ENCODE data around the gene CIAO1. TPM values are rescaled to one million over a fixed set of nuclear protein-coding genes. Genes with fewer than 3 reads are reported as not detected.

The CIAO1 gene
- total RNA-seq, 1 experiment from 2014 or later = 79.7 TPM

- Histone ChIP-seq H3K4me1 (ENCODE audit: insufficient read depth, low read length, poor library complexity, severe bottlenecking) (no peaks in the 10 kb centered on the region), H3K4me3 (ENCODE audit: low read depth, low read length, poor library complexity, severe bottlenecking) (no peak overlapping the region), H3K36me3 (ENCODE audit: insufficient read depth, low read length, poor library complexity, severe bottlenecking) (peaks cover 11% of the 10 kb centered on the region), H3K27me3 (replicated peaks; ENCODE audit: insufficient read depth, low read depth, low read length, poor library complexity) (no peaks in the 10 kb centered on the region), H3K9me3 (ENCODE audit: low read depth, low read length, poor library complexity, severe bottlenecking) (no peaks in the 10 kb centered on the region), H3K27ac (ENCODE audit: low read depth, low read length, poor library complexity, severe bottlenecking) (no peak overlapping the region)
- POLR2A ChIA-PET (ENCODE audit: low non-redundant PET) = no interaction called here
- intact Hi-C loops (cut with micrococcal nuclease; ENCODE audit: unreplicated experiment) = no loop called here
- no TSS peak for BruUV-seq (replicated peaks)
- CTCF ChIA-PET = no interaction called here
- DNase-seq (ENCODE audit: low spot score) = no peak
- TF ChIP-seq EZH2 (IDR thresholded peaks at IDR 0.05; ENCODE audit: borderline replicate concordance, low read depth, low read length, poor library complexity, severe bottlenecking) (no peak), CTCF (conservative IDR thresholded peaks at IDR 0.05; ENCODE audit: low read depth, low read length) (no peak)
These were observed 13.5 kb upstream of the CIAO1 start for GRCh38 chr2:96252526-96252925.

- TF ChIP-seq EZH2 (IDR thresholded peaks at IDR 0.05; ENCODE audit: borderline replicate concordance, low read depth, low read length, poor library complexity, severe bottlenecking) (no peak), CTCF (conservative IDR thresholded peaks at IDR 0.05; ENCODE audit: low read depth, low read length) (no peak)
- peaks cover 11% of the 10 kb centered on the region for H3K36me3 ChIP-seq (ENCODE audit: insufficient read depth, low read length, poor library complexity, severe bottlenecking)
- no peak overlapping the region for H3K27ac ChIP-seq (ENCODE audit: low read depth, low read length, poor library complexity, severe bottlenecking)
- intact Hi-C loops (cut with micrococcal nuclease; ENCODE audit: unreplicated experiment) = no loop called here
- no peak for DNase-seq (ENCODE audit: low spot score)
- ChIA-PET POLR2A (ENCODE audit: low non-redundant PET) (no interaction called here), CTCF (no interaction called here)
- no peaks in the 10 kb centered on the region for H3K9me3 ChIP-seq (ENCODE audit: low read depth, low read length, poor library complexity, severe bottlenecking)
- H3K4me3 ChIP-seq (ENCODE audit: low read depth, low read length, poor library complexity, severe bottlenecking) = no peak overlapping the region
- no TSS peak for BruUV-seq (replicated peaks)
- H3K4me1 ChIP-seq (ENCODE audit: insufficient read depth, low read length, poor library complexity, severe bottlenecking) = no peaks in the 10 kb centered on the region
- no peaks in the 10 kb centered on the region for H3K27me3 ChIP-seq (replicated peaks; ENCODE audit: insufficient read depth, low read depth, low read length, poor library complexity)
These were observed 13.0 kb upstream of the CIAO1 start for GRCh38 chr2:96253006-96253405.

- POLR2A ChIA-PET (ENCODE audit: low non-redundant PET) = no interaction called here
- no peaks in the 10 kb centered on the region for H3K9me3 ChIP-seq (ENCODE audit: low read depth, low read length, poor library complexity, severe bottlenecking)
- TF ChIP-seq EZH2 (IDR thresholded peaks at IDR 0.05; ENCODE audit: borderline replicate concordance, low read depth, low read length, poor library complexity, severe bottlenecking) (no peak), CTCF (conservative IDR thresholded peaks at IDR 0.05; ENCODE audit: low read depth, low read length) (no peak)
These were observed 11.5 kb upstream of the CIAO1 start for GRCh38 chr2:96254571-96254970.

More at GRCh38 chr2:96254571-96254970, 11.5 kb upstream of the CIAO1 start:
- BruUV-seq (replicated peaks) = no TSS peak
- no peak overlapping the region for H3K4me3 ChIP-seq (ENCODE audit: low read depth, low read length, poor library complexity, severe bottlenecking)
- H3K4me1 ChIP-seq (ENCODE audit: insufficient read depth, low read length, poor library complexity, severe bottlenecking) = no peaks in the 10 kb centered on the region
- H3K36me3 ChIP-seq (ENCODE audit: insufficient read depth, low read length, poor library complexity, severe bottlenecking) = peaks cover 11% of the 10 kb centered on the region
- no peak for DNase-seq (ENCODE audit: low spot score)
- CTCF ChIA-PET = no interaction called here
- intact Hi-C loops (cut with micrococcal nuclease; ENCODE audit: unreplicated experiment) = no loop called here
- H3K27ac ChIP-seq (ENCODE audit: low read depth, low read length, poor library complexity, severe bottlenecking) = no peak overlapping the region
- H3K27me3 ChIP-seq (replicated peaks; ENCODE audit: insufficient read depth, low read depth, low read length, poor library complexity) = no peaks in the 10 kb centered on the region
